WTC11 (cell line): ENCODE data around the gene ASIC1. TPM values are rescaled to one million over a fixed set of nuclear protein-coding genes. Genes with fewer than 3 reads are reported as not detected.
A peak's percentile ranks its signal among the peaks of the same experiment; 100 is the strongest.
"Not testable (repeated sequence)": the region's sequence is repeated elsewhere in the genome, so short reads cannot be mapped to it uniquely, and the experiment has no call there.

Experiments
- ATAC-seq: fragments of 200-7000 bp; cut with Tn5 transposase; 2 replicates; pipeline ENCODE4 v1.10.0; 2021; ENCODE audit warnings: mild to moderate bottlenecking, moderate library complexity
- CTCF ChIA-PET: fragments of 300-600 bp; sonication (Branson Sonifier 250); formaldehyde crosslinking; loops from one replicate; lab custom pipeline; 2021; ENCODE audit warnings: antibody characterized with exemption; lab: Charles Lee
- POLR2A ChIA-PET: fragments of 350-600 bp; sonication (Branson Sonifier 250); formaldehyde crosslinking; loops from one replicate; lab custom pipeline; 2021; ENCODE audit warnings: antibody characterized with exemption; lab: Charles Lee
- DNase-seq: peaks from one replicate; pipeline ENCODE4 v3.0.0; 2021; ENCODE audit warnings: low spot score
- H3K27ac Mint-ChIP-seq: 2 replicates; pipeline ENCODE4 v1.8.0; 2021; ENCODE audit warnings: mixed read lengths
- H3K27me3 Mint-ChIP-seq: 2 replicates; pipeline ENCODE4 v1.8.0; 2021; ENCODE audit warnings: low read depth, mild to moderate bottlenecking, moderate library complexity, mixed read lengths
- H3K36me3 Mint-ChIP-seq: 2 replicates; pipeline ENCODE4 v1.8.0; 2021; ENCODE audit warnings: mixed read lengths
- H3K4me1 Mint-ChIP-seq: 2 replicates; pipeline ENCODE4 v1.8.0; 2022; ENCODE audit warnings: mixed read lengths
- H3K4me3 Mint-ChIP-seq: 2 replicates; pipeline ENCODE4 v1.8.0; 2021; ENCODE audit warnings: mild to moderate bottlenecking, moderate library complexity, mixed read lengths
- H3K9me3 Mint-ChIP-seq: 2 replicates; pipeline ENCODE4 v1.8.0; 2021; ENCODE audit warnings: mixed read lengths
- CBFB ChIP-seq: sonication (generic); formaldehyde crosslinking; IDR thresholded peaks from 2 replicates; pipeline ENCODE4 v1.8.1; 2022; ENCODE audit warnings: mild to moderate bottlenecking, low read depth, missing genetic modification reagents
- CREB1 ChIP-seq: sonication (generic); formaldehyde crosslinking; IDR thresholded peaks from 2 replicates; pipeline ENCODE4 v1.8.0; 2023; ENCODE audit warnings: mild to moderate bottlenecking, missing genetic modification reagents
- ERG ChIP-seq: fragments of 250-450 bp; sonication (Bioruptor Pico); IDR thresholded peaks from 2 replicates; pipeline ENCODE4 v1.8.0; 2021; ENCODE audit warnings: mild to moderate bottlenecking
- GRHL2 ChIP-seq: fragments of 250-450 bp; sonication (Bioruptor Pico); IDR thresholded peaks from 2 replicates; pipeline ENCODE4 v1.8.0; 2022; ENCODE audit warnings: mild to moderate bottlenecking, moderate library complexity; ENCODE audit not compliant: insufficient replicate concordance, severe bottlenecking
- JAZF1 ChIP-seq: fragments of 250-450 bp; sonication (Bioruptor Pico); IDR thresholded peaks from 2 replicates; pipeline ENCODE4 v1.9.0; 2021; ENCODE audit warnings: moderate library complexity, mild to moderate bottlenecking, inconsistent platforms
- MYBL2 ChIP-seq: sonication (generic); formaldehyde crosslinking; IDR thresholded peaks from 2 replicates; pipeline ENCODE4 v1.8.1; 2023; ENCODE audit warnings: mild to moderate bottlenecking, moderate library complexity, missing genetic modification reagents
- NFATC4 ChIP-seq: fragments of 250-450 bp; sonication (Bioruptor Pico); IDR thresholded peaks from 2 replicates; pipeline ENCODE4 v1.9.0; 2021; ENCODE audit warnings: mild to moderate bottlenecking
- NFE2L1 ChIP-seq: sonication (generic); formaldehyde crosslinking; IDR thresholded peaks from 2 replicates; pipeline ENCODE4 v1.8.1; 2023; ENCODE audit warnings: missing genetic modification reagents
- TP53 ChIP-seq: sonication (generic); formaldehyde crosslinking; IDR thresholded peaks from 2 replicates; pipeline ENCODE4 v1.8.1; 2023; ENCODE audit warnings: mild to moderate bottlenecking, missing genetic modification reagents
- USF1 ChIP-seq: sonication (generic); formaldehyde crosslinking; IDR thresholded peaks from 2 replicates; pipeline ENCODE4 v1.8.0; 2022; ENCODE audit warnings: mild to moderate bottlenecking, missing genetic modification reagents
- ZBTB43 ChIP-seq: sonication (generic); formaldehyde crosslinking; IDR thresholded peaks from 2 replicates; pipeline ENCODE4 v1.8.1; 2023; ENCODE audit warnings: mild to moderate bottlenecking, missing genetic modification reagents
- ZNF317 ChIP-seq: sonication (generic); formaldehyde crosslinking; IDR thresholded peaks from 2 replicates; pipeline ENCODE4 v1.8.1; 2023; ENCODE audit warnings: low read depth, mild to moderate bottlenecking, moderate library complexity, missing genetic modification reagents, borderline replicate concordance
- ZNF425 ChIP-seq: fragments of 250-450 bp; sonication (Bioruptor Pico); conservative IDR thresholded peaks from 2 replicates; pipeline ENCODE4 v1.9.0; 2021; ENCODE audit warnings: mild to moderate bottlenecking
- ZNF671 ChIP-seq: fragments of 250-450 bp; sonication (Bioruptor Pico); IDR thresholded peaks from 2 replicates; pipeline ENCODE4 v1.8.0; 2021; ENCODE audit warnings: mild to moderate bottlenecking
- total RNA-seq: library from RNA; stranded (reverse); gene quantifications from 3 replicates; pipeline ENCODE4 v1.2.3, GENCODE V29; 2021
- TF ChIP-seq, protein P1 (sequence below): sonication (generic); formaldehyde crosslinking; IDR thresholded peaks from 2 replicates; pipeline ENCODE4 v1.8.0; 2023; ENCODE audit warnings: mild to moderate bottlenecking, missing genetic modification reagents
- TF ChIP-seq, protein P2 (sequence below): sonication (generic); formaldehyde crosslinking; IDR thresholded peaks from 2 replicates; pipeline ENCODE4 v1.8.1; 2023; ENCODE audit warnings: mild to moderate bottlenecking, moderate library complexity, missing genetic modification reagents
- TF ChIP-seq, protein P3 (sequence below): sonication (generic); formaldehyde crosslinking; IDR thresholded peaks from 2 replicates; pipeline ENCODE4 v1.8.0; 2022; ENCODE audit warnings: mild to moderate bottlenecking, missing genetic modification reagents
- TF ChIP-seq, protein P4 (sequence below): sonication (generic); formaldehyde crosslinking; conservative IDR thresholded peaks from 2 replicates; pipeline ENCODE4 v1.8.1; 2022; ENCODE audit warnings: mild to moderate bottlenecking, missing genetic modification reagents

Gene ASIC1
- total RNA-seq, 1 experiment from 2014 or later: 4.9 TPM

DNA sequence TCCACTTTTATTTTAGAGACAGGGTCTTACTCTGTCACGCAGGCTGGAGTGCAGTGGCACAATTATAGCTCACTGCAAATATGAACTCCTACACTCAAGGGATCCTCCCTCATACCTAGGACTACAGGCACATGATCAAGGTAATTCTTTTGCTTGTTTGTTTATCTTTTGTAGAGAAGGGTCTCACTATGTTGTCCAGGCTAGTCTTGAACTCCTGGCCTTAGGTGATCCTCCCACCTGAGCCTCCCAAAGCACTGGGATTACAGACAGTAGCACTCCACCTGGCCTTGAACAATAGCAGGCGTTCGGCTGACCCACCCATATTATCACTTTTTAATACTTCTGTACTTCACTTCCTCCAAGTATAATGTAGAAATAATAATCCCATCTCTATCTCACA lies 30.7 kb upstream of the ASIC1 start (continued):
- TF ChIP-seq, protein P1, sequence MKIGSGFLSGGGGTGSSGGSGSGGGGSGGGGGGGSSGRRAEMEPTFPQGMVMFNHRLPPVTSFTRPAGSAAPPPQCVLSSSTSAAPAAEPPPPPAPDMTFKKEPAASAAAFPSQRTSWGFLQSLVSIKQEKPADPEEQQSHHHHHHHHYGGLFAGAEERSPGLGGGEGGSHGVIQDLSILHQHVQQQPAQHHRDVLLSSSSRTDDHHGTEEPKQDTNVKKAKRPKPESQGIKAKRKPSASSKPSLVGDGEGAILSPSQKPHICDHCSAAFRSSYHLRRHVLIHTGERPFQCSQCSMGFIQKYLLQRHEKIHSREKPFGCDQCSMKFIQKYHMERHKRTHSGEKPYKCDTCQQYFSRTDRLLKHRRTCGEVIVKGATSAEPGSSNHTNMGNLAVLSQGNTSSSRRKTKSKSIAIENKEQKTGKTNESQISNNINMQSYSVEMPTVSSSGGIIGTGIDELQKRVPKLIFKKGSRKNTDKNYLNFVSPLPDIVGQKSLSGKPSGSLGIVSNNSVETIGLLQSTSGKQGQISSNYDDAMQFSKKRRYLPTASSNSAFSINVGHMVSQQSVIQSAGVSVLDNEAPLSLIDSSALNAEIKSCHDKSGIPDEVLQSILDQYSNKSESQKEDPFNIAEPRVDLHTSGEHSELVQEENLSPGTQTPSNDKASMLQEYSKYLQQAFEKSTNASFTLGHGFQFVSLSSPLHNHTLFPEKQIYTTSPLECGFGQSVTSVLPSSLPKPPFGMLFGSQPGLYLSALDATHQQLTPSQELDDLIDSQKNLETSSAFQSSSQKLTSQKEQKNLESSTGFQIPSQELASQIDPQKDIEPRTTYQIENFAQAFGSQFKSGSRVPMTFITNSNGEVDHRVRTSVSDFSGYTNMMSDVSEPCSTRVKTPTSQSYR (CRISPR knock-in tag): no peak
- TF ChIP-seq MYBL2 (CRISPR knock-in tag) (no peak), NFE2L1 (CRISPR knock-in tag) (no peak), ZNF425 (CRISPR knock-in tag) (no peak), ERG (no peak), TP53 (no peak), CREB1 (CRISPR knock-in tag) (no peak), NFATC4 (CRISPR knock-in tag) (no peak), ZBTB43 (CRISPR knock-in tag) (no peak)
- TF ChIP-seq, protein P2, sequence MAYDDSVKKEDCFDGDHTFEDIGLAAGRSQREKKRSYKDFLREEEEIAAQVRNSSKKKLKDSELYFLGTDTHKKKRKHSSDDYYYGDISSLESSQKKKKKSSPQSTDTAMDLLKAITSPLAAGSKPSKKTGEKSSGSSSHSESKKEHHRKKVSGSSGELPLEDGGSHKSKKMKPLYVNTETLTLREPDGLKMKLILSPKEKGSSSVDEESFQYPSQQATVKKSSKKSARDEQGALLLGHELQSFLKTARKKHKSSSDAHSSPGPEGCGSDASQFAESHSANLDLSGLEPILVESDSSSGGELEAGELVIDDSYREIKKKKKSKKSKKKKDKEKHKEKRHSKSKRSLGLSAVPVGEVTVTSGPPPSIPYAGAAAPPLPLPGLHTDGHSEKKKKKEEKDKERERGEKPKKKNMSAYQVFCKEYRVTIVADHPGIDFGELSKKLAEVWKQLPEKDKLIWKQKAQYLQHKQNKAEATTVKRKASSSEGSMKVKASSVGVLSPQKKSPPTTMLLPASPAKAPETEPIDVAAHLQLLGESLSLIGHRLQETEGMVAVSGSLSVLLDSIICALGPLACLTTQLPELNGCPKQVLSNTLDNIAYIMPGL (CRISPR knock-in tag): no peak
- TF ChIP-seq, protein P3, sequence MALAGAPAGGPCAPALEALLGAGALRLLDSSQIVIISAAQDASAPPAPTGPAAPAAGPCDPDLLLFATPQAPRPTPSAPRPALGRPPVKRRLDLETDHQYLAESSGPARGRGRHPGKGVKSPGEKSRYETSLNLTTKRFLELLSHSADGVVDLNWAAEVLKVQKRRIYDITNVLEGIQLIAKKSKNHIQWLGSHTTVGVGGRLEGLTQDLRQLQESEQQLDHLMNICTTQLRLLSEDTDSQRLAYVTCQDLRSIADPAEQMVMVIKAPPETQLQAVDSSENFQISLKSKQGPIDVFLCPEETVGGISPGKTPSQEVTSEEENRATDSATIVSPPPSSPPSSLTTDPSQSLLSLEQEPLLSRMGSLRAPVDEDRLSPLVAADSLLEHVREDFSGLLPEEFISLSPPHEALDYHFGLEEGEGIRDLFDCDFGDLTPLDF (CRISPR knock-in tag): no peak

- H3K4me1 Mint-ChIP-seq, H3K27ac Mint-ChIP-seq, H3K27me3 Mint-ChIP-seq, ATAC-seq, H3K9me3 Mint-ChIP-seq, H3K36me3 Mint-ChIP-seq, DNase-seq, H3K4me3 Mint-ChIP-seq: not testable (repeated sequence)
- ChIA-PET CTCF (interaction anchor here (1.1 to 2.6 kb wide), 6 partner anchors 9 to 85 kb away, joined by 3 to 20 read pairs (median 8); no protein-coding TSS in a partner anchor), POLR2A (interaction anchor here (1.2 kb wide), 1 partner anchor 20 kb away, joined by 3 read pairs; no protein-coding TSS in a partner anchor)
These were observed 26.9 kb upstream of the ASIC1 start for GRCh38 chr12:50030449-50030848.

DNA sequence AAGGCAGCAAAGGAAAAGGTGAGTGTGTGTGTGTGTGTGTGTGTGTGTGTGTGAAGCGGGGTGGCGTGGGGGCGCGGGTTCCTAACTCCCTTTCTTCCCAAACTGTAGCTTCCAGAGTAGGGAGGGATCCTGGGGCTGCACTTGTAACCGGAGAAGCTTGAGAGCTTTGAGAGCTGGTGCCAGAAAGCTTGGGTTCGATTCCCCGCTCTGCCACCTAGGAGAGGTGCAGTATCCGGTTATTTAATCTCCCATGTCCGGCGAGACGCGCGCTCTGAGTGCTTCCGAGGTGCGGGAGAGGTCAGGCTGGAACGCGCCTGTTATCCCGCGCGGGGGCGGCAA lies 24.9 kb upstream of the ASIC1 start:
- ATAC-seq: peak; percentile 62
- peak; percentile 42 for DNase-seq
- TF ChIP-seq CREB1 (CRISPR knock-in tag): no peak
- TF ChIP-seq ZNF317: no peak
- TF ChIP-seq CBFB (CRISPR knock-in tag): no peak
- no peak for TF ChIP-seq USF1 (CRISPR knock-in tag)
- TF ChIP-seq ZNF671 (CRISPR knock-in tag): no peak
- TF ChIP-seq GRHL2 (CRISPR knock-in tag): no peak
- TF ChIP-seq, protein P4, sequence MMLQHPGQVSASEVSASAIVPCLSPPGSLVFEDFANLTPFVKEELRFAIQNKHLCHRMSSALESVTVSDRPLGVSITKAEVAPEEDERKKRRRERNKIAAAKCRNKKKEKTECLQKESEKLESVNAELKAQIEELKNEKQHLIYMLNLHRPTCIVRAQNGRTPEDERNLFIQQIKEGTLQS: no peak
- no peak for TF ChIP-seq JAZF1 (CRISPR knock-in tag)

More for the DNA sequence above, 24.9 kb upstream of the ASIC1 start:
- Mint-ChIP-seq H3K36me3 (no peaks in the 10 kb centered on the region), H3K4me1 (peaks cover 3% of the 10 kb centered on the region), H3K27ac (no peak overlapping the region), H3K4me3 (peak overlapping the region; percentile 78), H3K9me3 (no peaks in the 10 kb centered on the region), H3K27me3 (no peaks in the 10 kb centered on the region; the same call in 1 of the 2 replicates)
- CTCF ChIA-PET: interaction anchor here (0.7 to 2.9 kb wide), 12 partner anchors 8 to 685 kb away, joined by 3 to 28 read pairs (median 3); partner anchors contain the start of genes SMARCD1 and TMBIM6
- POLR2A ChIA-PET: interaction anchor here (0.6 to 1.1 kb wide), 2 partner anchors 79 to 364 kb away, joined by 3 read pairs; partner anchors contain the start of gene COX14
